H54 (cell line): Measurements from ENCODE around the gene SMYD4.
"Not testable (repeated sequence)": the region's sequence is repeated elsewhere in the genome, so short reads cannot be mapped to it uniquely, and the experiment has no call there.

Source experiments
- DNase-seq: peaks from one replicate; pipeline ENCODE4 v3.0.0; 2011; ENCODE audit warnings: low spot score, mixed read lengths; ENCODE audit not compliant: insufficient read length
- FAIRE-seq: peaks from 3 replicates; lab custom pipeline; 2011; peaks lifted over from hg19 to GRCh38; lab: Jason Lieb, UNC
- POLR2A ChIP-seq: IDR thresholded peaks from 2 replicates; pipeline ENCODE4 v1.6.1; 2011; ENCODE audit warnings: low read depth, mild to moderate bottlenecking, low read length

Gene SMYD4

GRCh38 chr17:1744551-1745512, 84.9 kb downstream of the SMYD4 start:
- no peak for FAIRE-seq
- TF ChIP-seq POLR2A: no peak
- DNase-seq: no peak

DNA sequence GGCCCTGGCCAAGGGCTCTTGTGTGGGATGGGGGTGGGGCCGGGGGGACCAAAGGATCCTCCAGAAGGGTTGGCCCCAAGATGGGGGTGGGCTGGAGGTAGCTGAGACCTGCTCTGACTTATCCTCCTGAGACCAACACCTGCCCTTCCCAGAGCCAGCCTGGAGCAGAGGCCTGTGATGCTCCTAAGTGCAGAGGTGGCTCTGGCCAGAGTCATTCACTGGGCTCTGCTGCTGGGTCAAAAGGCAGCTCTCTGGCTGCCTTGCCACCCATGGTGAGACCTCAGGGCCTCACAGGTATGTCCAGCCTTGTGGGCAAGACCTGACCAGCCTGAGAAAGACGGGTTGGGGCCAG, 86.6 kb downstream of the SMYD4 start:
- FAIRE-seq: no peak
- no peak for TF ChIP-seq POLR2A
- no peak for DNase-seq

DNA sequence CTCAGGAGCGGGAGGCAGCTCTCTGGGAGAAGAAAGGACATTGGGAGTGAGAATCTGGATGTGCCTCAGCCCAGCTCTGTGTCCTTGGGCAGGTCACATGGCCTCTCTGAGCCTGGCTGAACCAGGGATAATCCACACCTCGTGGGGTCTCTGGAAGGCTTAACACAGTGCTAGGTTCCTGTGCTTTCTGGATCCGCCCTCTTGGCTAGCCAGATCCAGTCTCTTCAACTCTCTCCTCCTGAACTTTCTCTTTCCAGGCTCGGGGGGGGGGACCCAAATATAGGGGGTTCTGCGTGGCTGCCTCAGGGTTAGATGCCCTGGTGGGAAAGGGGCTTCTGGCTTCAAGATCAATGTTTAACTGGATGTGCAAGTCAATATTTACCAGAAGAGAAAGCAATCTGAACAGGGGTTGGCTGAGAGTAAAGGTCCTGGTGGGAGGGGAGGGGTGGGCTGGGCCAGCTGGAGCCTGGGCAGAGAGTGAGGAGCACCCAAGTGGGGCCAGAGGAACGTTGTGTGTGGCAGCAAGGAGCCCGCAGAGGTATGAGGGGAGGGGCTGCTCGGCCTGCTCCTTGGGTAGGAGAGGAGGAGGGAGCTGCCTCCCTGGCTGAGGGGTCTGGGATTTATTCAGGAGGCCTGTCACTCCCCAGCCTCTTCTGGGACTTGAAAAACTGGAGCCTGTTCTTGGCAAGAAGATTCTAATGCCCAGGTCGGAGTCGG, 87.2 kb downstream of the SMYD4 start, which contains the start of gene SERPINF2:
Gene SERPINF2 (plus strand): TSS at position 501 of the 717 bp plus-strand sequence. CDS start 2,125 bp downstream, outside the sequence.
- FAIRE-seq: no peak
- no peak for TF ChIP-seq POLR2A
- DNase-seq: no peak

- FAIRE-seq, DNase-seq: not testable (repeated sequence)
Observed at GRCh38 chr17:1741899-1742298, 87.8 kb downstream of the SMYD4 start.

GRCh38 chr17:1737531-1738291, 92.0 kb downstream of the SMYD4 start:
- FAIRE-seq (no peak), DNase-seq (no peak)
- no peak for TF ChIP-seq POLR2A

GRCh38 chr17:1736348-1737281, 93.1 kb downstream of the SMYD4 start:
- DNase-seq (no peak), FAIRE-seq (no peak)
- TF ChIP-seq POLR2A: no peak

GRCh38 chr17:1735834-1736347, 93.8 kb downstream of the SMYD4 start:
- FAIRE-seq (no peak), DNase-seq (no peak)
- no peak for TF ChIP-seq POLR2A

DNA sequence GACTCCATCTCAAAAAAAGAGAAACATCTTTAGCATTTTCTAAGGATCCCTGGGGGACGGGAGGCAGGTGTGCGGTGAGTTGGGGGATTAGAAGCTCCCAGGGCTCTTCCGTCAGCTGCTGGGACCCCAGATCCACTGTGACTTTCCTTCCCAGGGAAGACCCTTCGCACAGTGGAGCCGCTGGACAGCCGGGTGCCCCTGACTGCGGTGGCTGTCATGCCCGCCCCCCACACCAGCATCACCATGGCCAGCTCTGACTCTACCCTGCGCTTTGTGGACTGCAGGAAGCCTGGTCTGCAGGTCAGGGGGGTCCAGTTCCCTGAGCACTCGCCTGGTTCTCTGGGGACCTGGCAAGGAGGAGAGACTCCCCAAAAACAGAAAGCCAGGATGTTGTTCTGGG, 94.3 kb downstream of the SMYD4 start:
- DNase-seq: no peak
- no peak for FAIRE-seq

GRCh38 chr17:1733759-1734158, 95.9 kb downstream of the SMYD4 start:
- FAIRE-seq: no peak
- DNase-seq: no peak
- no peak for TF ChIP-seq POLR2A

More for the DNA sequence above, 94.3 kb downstream of the SMYD4 start:
- TF ChIP-seq POLR2A: no peak

- DNase-seq: no peak
- no peak for FAIRE-seq
Observed at GRCh38 chr17:1732833-1733321, 96.8 kb downstream of the SMYD4 start.

DNA sequence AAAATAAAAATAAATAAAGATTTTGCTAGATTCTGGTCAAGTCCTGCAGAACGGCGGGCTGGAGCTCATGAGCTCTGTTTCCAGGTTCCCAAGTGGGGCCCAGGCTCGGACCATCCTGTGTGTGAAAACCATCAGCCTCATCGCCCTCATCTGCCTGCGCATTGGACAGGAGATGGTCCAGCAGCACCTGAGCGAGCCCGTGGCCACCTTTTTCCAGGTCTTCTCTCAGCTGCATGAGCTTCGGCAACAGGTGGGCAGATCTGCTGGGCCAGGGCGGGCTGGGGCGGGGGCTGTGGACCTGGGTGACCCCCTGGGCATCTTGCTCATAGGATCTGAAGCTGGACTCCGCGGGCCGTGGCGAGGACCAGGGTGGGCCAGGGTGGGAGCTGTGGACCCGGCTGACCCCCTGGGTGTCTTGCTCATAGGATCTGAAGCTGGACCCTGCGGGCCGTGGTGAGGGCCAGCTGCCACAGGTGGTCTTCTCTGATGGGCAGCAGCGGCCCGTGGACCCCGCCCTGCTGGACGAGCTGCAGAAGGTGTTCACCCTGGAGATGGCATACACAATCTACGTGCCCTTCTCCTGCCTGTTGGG, 97.4 kb downstream of the SMYD4 start:
- no peak for TF ChIP-seq POLR2A
- DNase-seq (no peak), FAIRE-seq (no peak)

More at GRCh38 chr17:1732833-1733321, 96.8 kb downstream of the SMYD4 start:
- TF ChIP-seq POLR2A: no peak

GRCh38 chr17:1731194-1731506, 98.6 kb downstream of the SMYD4 start:
- DNase-seq (no peak), FAIRE-seq (no peak)
- TF ChIP-seq POLR2A: no peak
